ENCODE results near the gene NPL. TPM values are rescaled to one million over a fixed set of nuclear protein-coding genes. Genes with fewer than 3 reads are reported as not detected.
A peak's percentile ranks its signal among the peaks of the same experiment; 100 is the strongest.

The NPL gene, protein sequence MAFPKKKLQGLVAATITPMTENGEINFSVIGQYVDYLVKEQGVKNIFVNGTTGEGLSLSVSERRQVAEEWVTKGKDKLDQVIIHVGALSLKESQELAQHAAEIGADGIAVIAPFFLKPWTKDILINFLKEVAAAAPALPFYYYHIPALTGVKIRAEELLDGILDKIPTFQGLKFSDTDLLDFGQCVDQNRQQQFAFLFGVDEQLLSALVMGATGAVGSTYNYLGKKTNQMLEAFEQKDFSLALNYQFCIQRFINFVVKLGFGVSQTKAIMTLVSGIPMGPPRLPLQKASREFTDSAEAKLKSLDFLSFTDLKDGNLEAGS
- total RNA-seq, result 47.5 TPM

DNA sequence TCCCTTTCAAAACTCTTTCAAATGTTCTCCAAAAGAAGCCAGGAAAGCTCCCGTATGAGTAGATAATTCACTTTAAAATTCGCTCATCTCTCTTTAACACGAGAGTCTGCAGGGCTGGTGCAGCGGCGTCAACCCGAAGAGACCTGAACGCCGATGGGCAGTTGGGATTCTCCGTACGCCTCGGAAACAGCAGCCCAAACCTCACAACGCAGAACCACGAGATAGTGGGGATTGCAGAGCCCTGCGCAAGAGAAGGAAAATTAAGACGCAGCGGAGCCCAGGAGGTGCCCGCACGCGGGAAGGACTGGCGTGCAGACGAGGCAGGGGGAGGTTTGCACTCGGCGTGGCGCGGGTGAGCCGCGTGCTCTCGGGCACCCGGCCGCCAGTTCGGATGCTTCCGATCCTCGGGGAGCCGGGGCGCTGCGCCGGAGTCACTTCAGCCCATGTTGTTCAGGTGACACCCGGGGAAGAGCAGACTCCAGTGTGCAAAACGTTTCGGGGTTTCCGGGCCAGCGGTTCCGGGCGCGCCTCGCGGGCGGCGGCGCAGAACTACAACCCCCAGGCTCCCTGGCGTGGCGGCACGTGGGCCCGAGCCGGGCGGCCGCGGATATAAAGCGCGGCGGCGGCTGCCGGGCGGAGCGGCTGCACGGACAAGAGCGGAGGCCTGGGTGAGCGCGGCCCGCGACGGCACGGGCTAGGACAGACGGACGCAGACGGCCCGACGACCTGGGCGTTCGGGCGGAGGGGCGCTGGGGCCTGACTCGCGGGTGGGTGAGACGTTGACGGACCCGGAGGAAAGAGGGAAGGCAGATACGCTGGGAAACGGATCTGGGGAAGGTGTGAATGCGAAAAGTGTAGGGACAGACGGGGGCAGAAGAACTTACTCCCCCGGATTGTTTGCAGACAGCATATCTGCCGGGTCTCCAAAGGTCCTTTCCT is at the start of gene NPL:
NPL (plus strand) TSS at position 636 of the 939 bp plus-strand sequence. CDS start 4,599 bp downstream, outside the sequence.
- peaks cover 2 to 10% (median 2%) of the 10 kb centered on the region in 3 donors for H3K36me3 ChIP-seq (ENCODE audit: control insufficient read depth in 3 of 3, insufficient read depth in 3 of 3, low read length in 3 of 3)
- peak within 1 kb of the TSS; percentile 67 for H3K27ac ChIP-seq (ENCODE audit: low read depth, low read length)
- H3K9ac ChIP-seq (ENCODE audit: low read depth in 1 of 3, low read length in 3 of 3), result peak within 1 kb of the TSS; percentile 77 to 84 (median 83)
- no peaks in the 10 kb centered on the region for H3K27me3 ChIP-seq (ENCODE audit: control insufficient read depth in 3 of 3, insufficient read depth in 3 of 3, low read length in 3 of 3)
- H3K4me1 ChIP-seq (ENCODE audit: control insufficient read depth in 3 of 3, insufficient read depth in 3 of 3, low read length in 3 of 3), result peaks cover 4 to 10% (median 8%) of the 10 kb centered on the region in 3 donors
- peak within 1 kb of the TSS; percentile 78 to 91 (median 87) for H3K4me3 ChIP-seq (ENCODE audit: low read length in 3 of 3)
- H3K9me3 ChIP-seq (ENCODE audit: control insufficient read depth in 3 of 3, low read length in 3 of 3), result no peaks in the 10 kb centered on the region

DNA sequence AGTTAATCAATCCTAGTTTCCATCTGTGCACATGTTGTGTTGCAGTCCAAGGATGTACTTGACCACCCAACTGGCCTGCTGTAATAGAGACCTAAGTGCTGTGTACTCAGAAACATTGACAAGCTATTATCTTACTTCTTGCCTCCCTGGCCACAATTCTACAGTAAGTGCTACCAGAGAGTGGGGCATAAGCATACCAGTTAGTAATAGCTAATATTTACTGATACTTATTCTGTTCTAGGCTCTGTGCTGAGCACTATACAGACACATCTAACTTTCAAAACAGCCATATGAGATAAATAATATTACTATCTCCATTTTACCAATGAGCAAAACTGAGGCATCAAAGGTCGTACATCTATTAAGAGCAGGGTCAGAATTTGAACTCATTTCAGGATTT is 49.5 kb upstream of the NPL start:
- H3K4me3 ChIP-seq (ENCODE audit: low read length in 3 of 3), result no peak overlapping the region
- H3K36me3 ChIP-seq (ENCODE audit: control insufficient read depth in 3 of 3, insufficient read depth in 3 of 3, low read length in 3 of 3), result no peaks in the 10 kb centered on the region
- H3K27ac ChIP-seq (ENCODE audit: low read depth, low read length), result no peak overlapping the region
- peaks cover 0 to 3% (median 0%) of the 10 kb centered on the region in 3 donors for H3K9me3 ChIP-seq (ENCODE audit: control insufficient read depth in 3 of 3, low read length in 3 of 3)
- H3K9ac ChIP-seq (ENCODE audit: low read depth in 1 of 3, low read length in 3 of 3), result no peak overlapping the region
- H3K27me3 ChIP-seq (ENCODE audit: control insufficient read depth in 3 of 3, insufficient read depth in 3 of 3, low read length in 3 of 3), result no peaks in the 10 kb centered on the region
- no peaks in the 10 kb centered on the region for H3K4me1 ChIP-seq (ENCODE audit: control insufficient read depth in 3 of 3, insufficient read depth in 3 of 3, low read length in 3 of 3)

DNA sequence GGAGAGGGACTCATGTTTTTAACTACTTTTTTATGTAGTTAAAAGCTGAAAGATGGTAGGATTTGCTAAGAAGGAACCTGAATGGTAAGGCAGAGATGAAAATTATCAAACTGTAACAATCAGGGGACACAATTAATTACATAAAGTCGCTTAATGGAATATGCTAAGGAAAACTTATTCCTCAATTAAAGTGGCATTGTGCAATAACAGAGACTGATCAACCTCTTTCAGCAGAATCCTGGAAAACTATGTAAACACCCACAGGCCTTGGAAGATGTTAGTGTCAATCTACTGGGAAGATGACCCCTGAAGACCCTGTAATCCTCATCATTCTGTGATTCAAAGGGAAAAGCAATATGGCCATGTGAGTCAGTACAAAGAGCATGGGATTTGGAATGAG is 46.8 kb upstream of the NPL start:
- H3K9ac ChIP-seq (ENCODE audit: low read depth in 1 of 3, low read length in 3 of 3), result no peak overlapping the region
- H3K36me3 ChIP-seq (ENCODE audit: control insufficient read depth in 3 of 3, insufficient read depth in 3 of 3, low read length in 3 of 3), result no peaks in the 10 kb centered on the region
- H3K27me3 ChIP-seq (ENCODE audit: control insufficient read depth in 3 of 3, insufficient read depth in 3 of 3, low read length in 3 of 3), result no peaks in the 10 kb centered on the region
- no peak overlapping the region for H3K4me3 ChIP-seq (ENCODE audit: low read length in 3 of 3)
- no peaks in the 10 kb centered on the region for H3K4me1 ChIP-seq (ENCODE audit: control insufficient read depth in 3 of 3, insufficient read depth in 3 of 3, low read length in 3 of 3)
- H3K9me3 ChIP-seq (ENCODE audit: control insufficient read depth in 3 of 3, low read length in 3 of 3), result no peaks in the 10 kb centered on the region
- no peak overlapping the region for H3K27ac ChIP-seq (ENCODE audit: low read depth, low read length)

DNA sequence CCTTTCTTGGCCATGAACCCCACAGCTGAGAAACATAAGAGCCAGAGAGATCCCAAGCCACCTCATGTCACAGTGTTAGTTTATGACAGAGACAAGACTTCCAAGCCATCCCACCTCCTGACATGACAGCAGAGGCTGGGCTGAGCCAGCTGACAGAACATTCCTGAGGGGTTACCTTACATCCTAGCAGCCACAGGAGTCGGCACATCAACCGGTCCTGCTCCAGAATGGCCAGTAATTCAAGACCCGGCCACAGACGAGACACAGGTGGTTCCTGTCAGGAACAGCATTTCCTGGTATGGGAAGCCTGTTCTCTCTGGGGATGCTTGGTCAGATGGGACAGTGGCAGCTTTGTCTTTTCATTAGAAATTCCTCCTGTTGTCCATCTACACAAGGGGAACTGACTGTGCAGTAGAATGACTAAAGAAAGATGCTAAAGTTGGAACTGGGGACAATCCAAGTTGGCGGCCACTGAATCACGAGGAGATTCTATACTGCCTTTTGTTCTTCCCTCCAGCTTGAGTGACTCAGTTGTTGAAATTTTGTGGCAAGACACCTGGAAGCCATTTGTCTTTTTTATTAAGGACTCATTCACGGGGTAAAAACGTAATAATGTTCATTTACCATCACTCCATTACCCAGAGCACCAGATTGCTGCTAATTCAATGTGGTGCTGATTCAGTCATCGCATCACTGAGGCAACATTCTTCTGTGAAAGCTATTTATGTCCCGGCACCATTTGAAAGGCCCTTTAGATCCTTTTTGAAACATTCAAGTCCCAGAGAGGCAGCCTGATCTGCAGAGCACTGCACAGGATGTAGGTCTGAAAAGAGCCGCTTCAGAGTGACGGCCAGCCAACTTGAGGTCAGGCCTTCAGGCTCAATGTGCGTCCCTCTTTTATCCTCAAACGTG is 37.2 kb upstream of the NPL start:
- H3K9me3 ChIP-seq (ENCODE audit: control insufficient read depth in 3 of 3, low read length in 3 of 3), result no peaks in the 10 kb centered on the region
- peaks cover 8 to 14% (median 12%) of the 10 kb centered on the region in 3 donors for H3K4me1 ChIP-seq (ENCODE audit: control insufficient read depth in 3 of 3, insufficient read depth in 3 of 3, low read length in 3 of 3)
- H3K27me3 ChIP-seq (ENCODE audit: control insufficient read depth in 3 of 3, insufficient read depth in 3 of 3, low read length in 3 of 3), result no peaks in the 10 kb centered on the region
- H3K27ac ChIP-seq (ENCODE audit: low read depth, low read length), result peak overlapping the region; percentile 55
- peak overlapping the region in 1 of 3 donors; percentile 30 for H3K4me3 ChIP-seq (ENCODE audit: low read length in 3 of 3)
- H3K9ac ChIP-seq (ENCODE audit: low read depth in 1 of 3, low read length in 3 of 3), result no peak overlapping the region
- no peaks in the 10 kb centered on the region for H3K36me3 ChIP-seq (ENCODE audit: control insufficient read depth in 3 of 3, insufficient read depth in 3 of 3, low read length in 3 of 3)

DNA sequence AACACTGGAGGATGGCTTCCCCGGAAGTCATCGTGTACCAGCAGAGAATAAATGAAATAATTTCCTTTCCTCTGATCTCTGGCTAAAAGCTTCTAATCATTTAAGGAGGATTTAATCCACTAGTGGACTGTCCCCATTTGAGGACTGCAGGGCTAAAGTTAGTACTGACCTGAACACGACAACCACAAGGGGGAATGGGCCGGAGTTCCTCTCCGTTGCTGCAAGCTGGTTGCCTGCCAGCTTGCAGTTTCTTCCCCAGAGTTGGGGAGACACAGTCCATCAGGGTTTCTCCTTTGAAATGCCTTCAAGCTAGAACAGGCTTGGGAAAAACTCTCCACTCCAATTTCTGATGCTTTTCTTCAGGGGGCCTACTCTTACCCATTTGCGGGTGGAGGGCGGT is 35.5 kb upstream of the NPL start:
- Histone ChIP-seq H3K4me1 (ENCODE audit: control insufficient read depth in 3 of 3, insufficient read depth in 3 of 3, low read length in 3 of 3) (peaks cover 8 to 14% (median 12%) of the 10 kb centered on the region in 3 donors), H3K36me3 (ENCODE audit: control insufficient read depth in 3 of 3, insufficient read depth in 3 of 3, low read length in 3 of 3) (no peaks in the 10 kb centered on the region), H3K27me3 (ENCODE audit: control insufficient read depth in 3 of 3, insufficient read depth in 3 of 3, low read length in 3 of 3) (no peaks in the 10 kb centered on the region), H3K27ac (ENCODE audit: low read depth, low read length) (no peak overlapping the region), H3K9me3 (ENCODE audit: control insufficient read depth in 3 of 3, low read length in 3 of 3) (no peaks in the 10 kb centered on the region), H3K9ac (ENCODE audit: low read depth in 1 of 3, low read length in 3 of 3) (no peak overlapping the region), H3K4me3 (ENCODE audit: low read length in 3 of 3) (no peak overlapping the region)

DNA sequence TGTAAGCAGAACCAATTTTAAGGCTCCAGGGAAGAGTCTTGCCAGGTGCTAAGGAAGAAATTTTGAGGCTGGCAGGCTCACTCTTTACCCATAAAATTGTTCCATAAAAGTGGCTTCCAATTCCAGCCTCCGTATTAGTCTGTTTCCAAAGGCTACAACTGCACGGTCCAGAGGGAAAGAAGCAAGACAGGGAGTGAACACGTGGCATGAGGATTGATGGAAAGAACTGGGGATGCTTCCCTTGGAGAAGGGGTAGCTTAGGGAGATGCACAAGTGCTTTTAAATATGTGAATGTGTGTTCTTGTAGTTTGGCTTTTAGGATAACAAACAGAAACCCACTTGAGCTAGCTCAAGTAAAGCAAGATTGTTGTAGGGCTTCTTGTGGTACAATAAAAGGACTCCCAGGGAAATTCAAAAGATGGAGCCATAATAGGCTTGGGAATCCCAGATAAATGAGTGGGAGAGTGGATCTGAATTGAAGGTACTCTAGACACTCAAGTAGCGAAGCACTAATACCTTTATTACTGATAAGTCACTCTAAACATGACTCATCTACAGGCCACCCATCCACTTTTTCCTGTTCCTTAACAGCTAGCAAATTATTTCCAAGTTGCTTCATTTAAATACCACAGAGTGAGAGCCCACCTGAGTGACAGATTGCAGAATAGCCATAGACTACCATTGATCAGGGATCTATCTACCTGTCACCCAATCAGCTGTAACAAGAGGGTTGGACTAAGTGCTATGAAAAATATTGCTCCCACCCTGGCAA is 34.8 kb upstream of the NPL start:
- H3K4me1 ChIP-seq (ENCODE audit: control insufficient read depth in 3 of 3, insufficient read depth in 3 of 3, low read length in 3 of 3), result peaks cover 8 to 14% (median 12%) of the 10 kb centered on the region in 3 donors
- H3K27me3 ChIP-seq (ENCODE audit: control insufficient read depth in 3 of 3, insufficient read depth in 3 of 3, low read length in 3 of 3), result no peaks in the 10 kb centered on the region
- no peaks in the 10 kb centered on the region for H3K36me3 ChIP-seq (ENCODE audit: control insufficient read depth in 3 of 3, insufficient read depth in 3 of 3, low read length in 3 of 3)
- no peak overlapping the region for H3K4me3 ChIP-seq (ENCODE audit: low read length in 3 of 3)
- no peak overlapping the region for H3K27ac ChIP-seq (ENCODE audit: low read depth, low read length)
- no peaks in the 10 kb centered on the region for H3K9me3 ChIP-seq (ENCODE audit: control insufficient read depth in 3 of 3, low read length in 3 of 3)
- no peak overlapping the region for H3K9ac ChIP-seq (ENCODE audit: low read depth in 1 of 3, low read length in 3 of 3)

DNA sequence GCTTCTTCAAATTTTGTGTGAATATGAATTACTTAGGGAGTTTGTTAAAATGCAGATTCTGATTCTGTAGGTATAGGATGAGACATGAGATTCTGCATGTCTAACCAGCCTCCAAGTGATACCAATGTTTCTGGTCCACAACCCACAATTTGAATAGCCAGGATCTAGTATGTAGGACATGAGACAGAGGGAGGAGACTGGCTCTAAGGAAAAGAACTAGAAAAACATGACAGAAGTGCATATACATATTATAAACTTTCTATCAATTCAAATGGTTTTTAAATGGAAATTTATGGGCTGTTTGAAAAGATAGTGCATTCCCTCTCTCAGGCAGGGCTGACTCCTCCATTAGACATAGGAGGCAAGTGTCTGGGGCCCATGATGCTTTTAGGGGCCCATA is 33.9 kb upstream of the NPL start:
- H3K27ac ChIP-seq (ENCODE audit: low read depth, low read length), result no peak overlapping the region
- H3K4me3 ChIP-seq (ENCODE audit: low read length in 3 of 3), result no peak overlapping the region
- H3K27me3 ChIP-seq (ENCODE audit: control insufficient read depth in 3 of 3, insufficient read depth in 3 of 3, low read length in 3 of 3), result no peaks in the 10 kb centered on the region
- H3K36me3 ChIP-seq (ENCODE audit: control insufficient read depth in 3 of 3, insufficient read depth in 3 of 3, low read length in 3 of 3), result no peaks in the 10 kb centered on the region
- H3K9ac ChIP-seq (ENCODE audit: low read depth in 1 of 3, low read length in 3 of 3), result no peak overlapping the region
- H3K4me1 ChIP-seq (ENCODE audit: control insufficient read depth in 3 of 3, insufficient read depth in 3 of 3, low read length in 3 of 3), result peaks cover 8 to 14% (median 12%) of the 10 kb centered on the region in 3 donors
- no peaks in the 10 kb centered on the region for H3K9me3 ChIP-seq (ENCODE audit: control insufficient read depth in 3 of 3, low read length in 3 of 3)

DNA sequence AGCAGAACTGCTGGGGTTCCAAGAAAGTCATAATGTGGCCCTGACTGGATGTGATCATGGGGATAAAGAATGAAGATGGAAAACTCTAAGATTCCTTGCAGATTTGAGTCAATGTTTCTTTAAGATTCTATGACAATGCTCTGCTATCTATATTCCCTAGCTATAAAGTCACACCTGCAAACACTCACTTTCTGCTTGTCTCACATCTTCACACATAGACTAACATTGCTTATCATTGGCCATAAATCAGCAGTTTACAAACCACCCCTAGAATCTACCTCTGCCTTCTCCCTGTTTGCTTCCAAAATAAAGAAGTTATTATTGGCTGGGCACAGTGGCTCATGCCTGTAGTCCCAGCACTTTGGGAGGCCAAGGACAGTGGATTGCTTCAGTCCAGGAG is 33.1 kb upstream of the NPL start:
- no peaks in the 10 kb centered on the region for H3K9me3 ChIP-seq (ENCODE audit: control insufficient read depth in 3 of 3, low read length in 3 of 3)
- H3K27ac ChIP-seq (ENCODE audit: low read depth, low read length), result no peak overlapping the region
- no peak overlapping the region for H3K4me3 ChIP-seq (ENCODE audit: low read length in 3 of 3)
- peaks cover 8 to 14% (median 12%) of the 10 kb centered on the region in 3 donors for H3K4me1 ChIP-seq (ENCODE audit: control insufficient read depth in 3 of 3, insufficient read depth in 3 of 3, low read length in 3 of 3)
- H3K27me3 ChIP-seq (ENCODE audit: control insufficient read depth in 3 of 3, insufficient read depth in 3 of 3, low read length in 3 of 3), result no peaks in the 10 kb centered on the region
- no peak overlapping the region for H3K9ac ChIP-seq (ENCODE audit: low read depth in 1 of 3, low read length in 3 of 3)
- H3K36me3 ChIP-seq (ENCODE audit: control insufficient read depth in 3 of 3, insufficient read depth in 3 of 3, low read length in 3 of 3), result no peaks in the 10 kb centered on the region
